ENCODE measurements around the gene IQCH.
A peak's percentile ranks its signal among the peaks of the same experiment; 100 is the strongest.

The IQCH gene

GRCh38 chr15:67511606-67512005, 257.0 kb downstream of the IQCH start:
- H3K36me3 ChIP-seq (ENCODE audit: insufficient read depth, insufficient read length, low read length): peaks cover 13% of the 10 kb centered on the region
- H3K4me1 ChIP-seq (ENCODE audit: insufficient read depth, insufficient read length): no peaks in the 10 kb centered on the region
- H3K9ac ChIP-seq (ENCODE audit: insufficient read length, low read depth): no peak overlapping the region
- no peak for DNase-seq (ENCODE audit: low read depth, low spot score)
- H3K9me3 ChIP-seq (ENCODE audit: insufficient read depth, low read length): no peaks in the 10 kb centered on the region
- TF ChIP-seq SUZ12 (IDR thresholded peaks at IDR 0.05; ENCODE audit: extremely low read depth, insufficient read depth, insufficient read length) (no peak), ZNF274 (IDR thresholded peaks at IDR 0.05; ENCODE audit: low read depth, low read length) (no peak), YY1 (IDR thresholded peaks at IDR 0.05; ENCODE audit: insufficient read depth, insufficient read length) (no peak)
- no peak overlapping the region for H3K4me3 ChIP-seq (ENCODE audit: insufficient read length, low read depth)
- no peaks in the 10 kb centered on the region for H3K27me3 ChIP-seq (ENCODE audit: insufficient read depth, insufficient read length)

- Histone ChIP-seq H3K27me3 (ENCODE audit: insufficient read depth, insufficient read length) (no peaks in the 10 kb centered on the region), H3K36me3 (ENCODE audit: insufficient read depth, insufficient read length, low read length) (peaks cover 15% of the 10 kb centered on the region), H3K9ac (ENCODE audit: insufficient read length, low read depth) (no peak overlapping the region), H3K4me3 (ENCODE audit: insufficient read length, low read depth) (no peak overlapping the region), H3K4me1 (ENCODE audit: insufficient read depth, insufficient read length) (no peaks in the 10 kb centered on the region), H3K9me3 (ENCODE audit: insufficient read depth, low read length) (no peaks in the 10 kb centered on the region)
- TF ChIP-seq ZNF274 (IDR thresholded peaks at IDR 0.05; ENCODE audit: low read depth, low read length) (no peak), SUZ12 (IDR thresholded peaks at IDR 0.05; ENCODE audit: extremely low read depth, insufficient read depth, insufficient read length) (no peak), YY1 (IDR thresholded peaks at IDR 0.05; ENCODE audit: insufficient read depth, insufficient read length) (no peak)
- no peak for DNase-seq (ENCODE audit: low read depth, low spot score)
Observed at GRCh38 chr15:67512140-67512539, 257.6 kb downstream of the IQCH start.

GRCh38 chr15:67512933-67513714, 258.5 kb downstream of the IQCH start:
- Histone ChIP-seq H3K4me1 (ENCODE audit: insufficient read depth, insufficient read length) (no peaks in the 10 kb centered on the region), H3K4me3 (ENCODE audit: insufficient read length, low read depth) (no peak overlapping the region), H3K36me3 (ENCODE audit: insufficient read depth, insufficient read length, low read length) (peaks cover 17% of the 10 kb centered on the region), H3K9ac (ENCODE audit: insufficient read length, low read depth) (no peak overlapping the region), H3K27me3 (ENCODE audit: insufficient read depth, insufficient read length) (no peaks in the 10 kb centered on the region), H3K9me3 (ENCODE audit: insufficient read depth, low read length) (no peaks in the 10 kb centered on the region)
- TF ChIP-seq SUZ12 (IDR thresholded peaks at IDR 0.05; ENCODE audit: extremely low read depth, insufficient read depth, insufficient read length) (no peak), YY1 (IDR thresholded peaks at IDR 0.05; ENCODE audit: insufficient read depth, insufficient read length) (no peak), ZNF274 (IDR thresholded peaks at IDR 0.05; ENCODE audit: low read depth, low read length) (no peak)
- DNase-seq (ENCODE audit: low read depth, low spot score): no peak

GRCh38 chr15:67515090-67515489, 260.5 kb downstream of the IQCH start:
- Histone ChIP-seq H3K9ac (ENCODE audit: insufficient read length, low read depth) (no peak overlapping the region), H3K27me3 (ENCODE audit: insufficient read depth, insufficient read length) (no peaks in the 10 kb centered on the region), H3K4me3 (ENCODE audit: insufficient read length, low read depth) (no peak overlapping the region), H3K9me3 (ENCODE audit: insufficient read depth, low read length) (no peaks in the 10 kb centered on the region), H3K4me1 (ENCODE audit: insufficient read depth, insufficient read length) (no peaks in the 10 kb centered on the region), H3K36me3 (ENCODE audit: insufficient read depth, insufficient read length, low read length) (peaks cover 17% of the 10 kb centered on the region)
- no peak for DNase-seq (ENCODE audit: low read depth, low spot score)
- TF ChIP-seq YY1 (IDR thresholded peaks at IDR 0.05; ENCODE audit: insufficient read depth, insufficient read length) (no peak), SUZ12 (IDR thresholded peaks at IDR 0.05; ENCODE audit: extremely low read depth, insufficient read depth, insufficient read length) (no peak), ZNF274 (IDR thresholded peaks at IDR 0.05; ENCODE audit: low read depth, low read length) (no peak)

- DNase-seq (ENCODE audit: low read depth, low spot score): no peak
- H3K4me3 ChIP-seq (ENCODE audit: insufficient read length, low read depth): no peak overlapping the region
- no peaks in the 10 kb centered on the region for H3K27me3 ChIP-seq (ENCODE audit: insufficient read depth, insufficient read length)
- no peaks in the 10 kb centered on the region for H3K4me1 ChIP-seq (ENCODE audit: insufficient read depth, insufficient read length)
- H3K9ac ChIP-seq (ENCODE audit: insufficient read length, low read depth): no peak overlapping the region
- TF ChIP-seq YY1 (IDR thresholded peaks at IDR 0.05; ENCODE audit: insufficient read depth, insufficient read length): no peak
- H3K9me3 ChIP-seq (ENCODE audit: insufficient read depth, low read length): no peaks in the 10 kb centered on the region
- H3K36me3 ChIP-seq (ENCODE audit: insufficient read depth, insufficient read length, low read length): peaks cover 17% of the 10 kb centered on the region
Observed at GRCh38 chr15:67515557-67515956, 261.0 kb downstream of the IQCH start.

GRCh38 chr15:67520321-67521028, 265.9 kb downstream of the IQCH start:
- Histone ChIP-seq H3K36me3 (ENCODE audit: insufficient read depth, insufficient read length, low read length) (peaks cover 4% of the 10 kb centered on the region), H3K4me3 (ENCODE audit: insufficient read length, low read depth) (peak overlapping the region; percentile 96), H3K4me1 (ENCODE audit: insufficient read depth, insufficient read length) (no peaks in the 10 kb centered on the region), H3K9me3 (ENCODE audit: insufficient read depth, low read length) (no peaks in the 10 kb centered on the region), H3K9ac (ENCODE audit: insufficient read length, low read depth) (peak overlapping the region; percentile 100), H3K27me3 (ENCODE audit: insufficient read depth, insufficient read length) (no peaks in the 10 kb centered on the region)
- no peak for DNase-seq (ENCODE audit: low read depth, low spot score)
- TF ChIP-seq ZNF274 (IDR thresholded peaks at IDR 0.05; ENCODE audit: low read depth, low read length): no peak
- no peak for TF ChIP-seq SUZ12 (IDR thresholded peaks at IDR 0.05; ENCODE audit: extremely low read depth, insufficient read depth, insufficient read length)
- TF ChIP-seq YY1 (IDR thresholded peaks at IDR 0.05; ENCODE audit: insufficient read depth, insufficient read length): no peak

- Histone ChIP-seq H3K9ac (ENCODE audit: insufficient read length, low read depth) (peak within 1 kb of the TSS; percentile 100), H3K9me3 (ENCODE audit: insufficient read depth, low read length) (no peaks in the 10 kb centered on the region), H3K27me3 (ENCODE audit: insufficient read depth, insufficient read length) (no peaks in the 10 kb centered on the region), H3K4me3 (ENCODE audit: insufficient read length, low read depth) (peak within 1 kb of the TSS; percentile 96), H3K4me1 (ENCODE audit: insufficient read depth, insufficient read length) (no peaks in the 10 kb centered on the region), H3K36me3 (ENCODE audit: insufficient read depth, insufficient read length, low read length) (peaks cover 4% of the 10 kb centered on the region)
- TF ChIP-seq ZNF274 (IDR thresholded peaks at IDR 0.05; ENCODE audit: low read depth, low read length): no peak
- TF ChIP-seq YY1 (IDR thresholded peaks at IDR 0.05; ENCODE audit: insufficient read depth, insufficient read length): no peak
- no peak for TF ChIP-seq SUZ12 (IDR thresholded peaks at IDR 0.05; ENCODE audit: extremely low read depth, insufficient read depth, insufficient read length)
- no peak for DNase-seq (ENCODE audit: low read depth, low spot score)
Observed at GRCh38 chr15:67521029-67521782, 266.6 kb downstream of the IQCH start, which contains the start of gene C15orf61. Gene C15orf61, plus strand, starts transcription at chr15:67521131. Its CDS starts 118 bp downstream, at chr15:67521249.

All from NT2/D1 (cell line).